ENCODE measurements around the gene MAPK6.

MAPK6 gene

GRCh38 chr15:52010633-52011595 is 8.1 kb upstream of the MAPK6 start:
- DNase-seq, result no peak

- DNase-seq, result peak; percentile 68
Measured at GRCh38 chr15:52011711-52012144, 7.3 kb upstream of the MAPK6 start.

GRCh38 chr15:52012210-52012609 is 6.8 kb upstream of the MAPK6 start:
- no peak for DNase-seq

GRCh38 chr15:52013151-52013791 is 5.7 kb upstream of the MAPK6 start:
- no peak for DNase-seq

- DNase-seq, result no peak
Measured at GRCh38 chr15:52014616-52015015, 4.4 kb upstream of the MAPK6 start.

- no peak for DNase-seq
Measured at GRCh38 chr15:52016316-52016715, 2.7 kb upstream of the MAPK6 start.

- no peak for DNase-seq
Measured at GRCh38 chr15:52018244-52018643, 775 bp upstream of the MAPK6 start.

GRCh38 chr15:52019394-52020220 is 588 bp downstream of the MAPK6 start:
- peak; percentile 61 for DNase-seq

- no peak for DNase-seq
Measured at GRCh38 chr15:52020221-52021085, 1.4 kb downstream of the MAPK6 start.

GRCh38 chr15:52021128-52021671 is 2.2 kb downstream of the MAPK6 start:
- DNase-seq, result no peak

GRCh38 chr15:52021892-52022540 is 3.0 kb downstream of the MAPK6 start:
- DNase-seq, result no peak

GRCh38 chr15:52023169-52023922 is 4.3 kb downstream of the MAPK6 start:
- DNase-seq, result no peak

- no peak for DNase-seq
Measured at GRCh38 chr15:52028431-52029093, 9.5 kb downstream of the MAPK6 start.

- DNase-seq, result no peak
Measured at GRCh38 chr15:52030010-52030409, 11.0 kb downstream of the MAPK6 start.

GRCh38 chr15:52031556-52031955 is 12.5 kb downstream of the MAPK6 start:
- no peak for DNase-seq

GRCh38 chr15:52037889-52038505 is 19.0 kb downstream of the MAPK6 start:
- no peak for DNase-seq

GRCh38 chr15:52039925-52040781 is 21.1 kb downstream of the MAPK6 start:
- DNase-seq, result no peak

- DNase-seq, result no peak
Measured at GRCh38 chr15:52042051-52042851, 23.2 kb downstream of the MAPK6 start.

All from NCI-H774 (cell line).